HG03575 (cell line): ENCODE results near the gene THSD7B.
"Not testable (repeated sequence)": the region's sequence is repeated elsewhere in the genome, so short reads cannot be mapped to it uniquely, and the experiment has no call there.

Experiments
- ATAC-seq: cut with Tn5 transposase; IDR thresholded peaks from one replicate; pipeline ENCODE4 v1.9.1; 2021; ENCODE audit not compliant: unreplicated experiment, insufficient number of reproducible peaks, low FRiP score; ENCODE audit errors: extremely low read depth

The THSD7B gene

GRCh38 chr2:137689549-137689948, 924.2 kb downstream of the THSD7B start:
- no peak for ATAC-seq

GRCh38 chr2:137693534-137693933, 928.2 kb downstream of the THSD7B start:
- ATAC-seq = no peak

- no peak for ATAC-seq
Observed at GRCh38 chr2:137696916-137697315, 931.6 kb downstream of the THSD7B start.

- not testable (repeated sequence) for ATAC-seq
Observed at GRCh38 chr2:137700250-137700649, 934.9 kb downstream of the THSD7B start.

GRCh38 chr2:137700681-137701080, 935.3 kb downstream of the THSD7B start:
- ATAC-seq = no peak

GRCh38 chr2:137705296-137705695, 940.0 kb downstream of the THSD7B start:
- no peak for ATAC-seq

GRCh38 chr2:137706786-137707613, 941.7 kb downstream of the THSD7B start:
- ATAC-seq = no peak

- no peak for ATAC-seq
Observed at GRCh38 chr2:137708311-137708710, 943.0 kb downstream of the THSD7B start.

GRCh38 chr2:137715731-137716191, 950.4 kb downstream of the THSD7B start:
- no peak for ATAC-seq

- ATAC-seq = no peak
Observed at GRCh38 chr2:137718786-137719185, 953.4 kb downstream of the THSD7B start.

- ATAC-seq = no peak
Observed at GRCh38 chr2:137721733-137722132, 956.4 kb downstream of the THSD7B start.

- no peak for ATAC-seq
Observed at GRCh38 chr2:137724912-137725311, 959.6 kb downstream of the THSD7B start.
